Measurements from ENCODE around the gene CCDC192. TPM values are rescaled to one million over a fixed set of nuclear protein-coding genes. Genes with fewer than 3 reads are reported as not detected.

Gene CCDC192
- total and polyA plus RNA-seq, 2 of the 4 experiments (the other 2 are of a cell fraction), result not detected

GRCh38 chr5:127761869-127762268, 58.7 kb downstream of the CCDC192 start:
- ATAC-seq (ENCODE audit: low read depth), result no peak
- Histone ChIP-seq H3K27ac (ENCODE audit: insufficient read depth, low read length) (no peak overlapping the region), H2BK120ac (ENCODE audit: low read depth, low read length) (no peak overlapping the region), H3K9me1 (ENCODE audit: insufficient read depth, low read length) (no peaks in the 10 kb centered on the region), H3K9ac (ENCODE audit: low read depth, low read length) (no peak overlapping the region), H3K79me1 (ENCODE audit: low read depth in 1 of 2, low read length in 2 of 2) (no peaks in the 10 kb centered on the region), H3K4me2 (ENCODE audit: low read depth, low read length) (no peak overlapping the region), H4K20me1 (ENCODE audit: insufficient read depth, low read length) (no peaks in the 10 kb centered on the region), H3K56ac (ENCODE audit: extremely low read depth, insufficient read depth, low read length) (no peak overlapping the region), H3K27me3 (ENCODE audit: control insufficient read depth, insufficient read depth, low read length) (no peaks in the 10 kb centered on the region), H2BK20ac (ENCODE audit: low read depth, low read length) (no peak overlapping the region), H4K5ac (ENCODE audit: low read depth, low read length) (no peak overlapping the region), H2BK15ac (ENCODE audit: low read depth, low read length) (no peak overlapping the region), H2AK5ac (ENCODE audit: low read depth, low read length) (no peak overlapping the region), H4K91ac (ENCODE audit: insufficient read depth, low read depth, low read length) (no peak overlapping the region), H2AK9ac (replicated peaks; ENCODE audit: low read depth, low read length, poor library complexity) (no peak overlapping the region), H3K23ac (ENCODE audit: low read depth, low read length) (no peak overlapping the region), H3K4me1 (ENCODE audit: control insufficient read depth, insufficient read depth, low read length) (no peaks in the 10 kb centered on the region), H2BK5ac (ENCODE audit: low read depth, low read length, poor library complexity, severe bottlenecking) (no peak overlapping the region), H3K14ac (replicated peaks; ENCODE audit: low read depth, low read length) (no peak overlapping the region), H3K36me3 (ENCODE audit: control insufficient read depth, insufficient read depth, low read length) (no peaks in the 10 kb centered on the region), H2AFZ (replicated peaks; ENCODE audit: low read length, poor library complexity) (no peak overlapping the region), H3K4me3 (ENCODE audit: insufficient read depth, low read depth, low read length) (no peak overlapping the region), H4K8ac (ENCODE audit: low read depth in 2 of 2, low read length in 2 of 2) (no peak overlapping the region), H3K9me3 (ENCODE audit: control insufficient read depth, insufficient read depth, low read length) (no peaks in the 10 kb centered on the region), H3K18ac (ENCODE audit: low read depth, low read length) (no peak overlapping the region), H3K4ac (ENCODE audit: low read depth, low read length) (no peak overlapping the region)
- in situ Hi-C loops (cut with MboI; ENCODE audit: low sequenced_read_pairs) (no loop called here), intact Hi-C loops (cut with micrococcal nuclease) (no loop called here), dilution Hi-C loops (cut with HindIII; ENCODE audit: low sequenced_read_pairs, unreplicated experiment) (no loop called here)
- TF ChIP-seq MAFK (IDR thresholded peaks at IDR 0.05; ENCODE audit: low read depth, low read length), result no peak
- no peak for TF ChIP-seq CEBPB (IDR thresholded peaks at IDR 0.05; ENCODE audit: low read depth, low read length)
- TF ChIP-seq FOS (IDR thresholded peaks at IDR 0.05; ENCODE audit: low read depth, low read length), result no peak
- no peak for TF ChIP-seq CTCF (conservative IDR thresholded peaks at IDR 0.05; ENCODE audit: low read depth, low read length)
- TF ChIP-seq RAD21 (IDR thresholded peaks at IDR 0.05; ENCODE audit: low read length), result no peak
- TF ChIP-seq POLR2A (IDR thresholded peaks at IDR 0.05; ENCODE audit: low read depth, low read length), result no peak
- TF ChIP-seq SMC3 (IDR thresholded peaks at IDR 0.05; ENCODE audit: low read depth, low read length), result no peak
- TF ChIP-seq RFX5 (IDR thresholded peaks at IDR 0.05; ENCODE audit: low read depth, low read length), result no peak
- no peak for TF ChIP-seq MXI1 (IDR thresholded peaks at IDR 0.05; ENCODE audit: borderline replicate concordance, low read depth, low read length)
- no peak for TF ChIP-seq MAZ (IDR thresholded peaks at IDR 0.05; ENCODE audit: borderline replicate concordance, low read depth, low read length)
- no peak for TF ChIP-seq CHD1 (IDR thresholded peaks at IDR 0.05; ENCODE audit: low read depth, low read length)
- no peak for TF ChIP-seq USF2 (IDR thresholded peaks at IDR 0.05; ENCODE audit: low read depth, low read length)
- no peak for TF ChIP-seq RCOR1 (IDR thresholded peaks at IDR 0.05; ENCODE audit: insufficient replicate concordance, low read length)
- TF ChIP-seq NFE2L2 (IDR thresholded peaks at IDR 0.05; ENCODE audit: low read depth, low read length), result no peak
- no peak for TF ChIP-seq ELK1 (IDR thresholded peaks at IDR 0.05; ENCODE audit: borderline replicate concordance, low read depth, low read length)
- ChIA-PET POLR2A (ENCODE audit: unreplicated experiment) (no interaction called here), CTCF (no interaction called here)
- no TSS peak for BruUV-seq (replicated peaks)
- DNase-seq, result no peak

Measured in IMR-90 (cell line).